Progenitor cell of endocrine pancreas (in vitro differentiated cells): Measurements from ENCODE around the gene MTHFSD. TPM values are rescaled to one million over a fixed set of nuclear protein-coding genes. Genes with fewer than 3 reads are reported as not detected.

Experiments used
- DNase-seq: peaks from one replicate; pipeline ENCODE4 v3.0.0; 2021; ENCODE audit warnings: low spot score; ENCODE audit not compliant: unreplicated experiment
- H3K27ac Mint-ChIP-seq: 2 replicates; pipeline ENCODE4 v1.8.0; 2021; ENCODE audit warnings: mild to moderate bottlenecking, moderate library complexity, mixed read lengths
- H3K27me3 Mint-ChIP-seq: 2 replicates; pipeline ENCODE4 v1.8.0; 2021; ENCODE audit warnings: mixed read lengths
- H3K36me3 Mint-ChIP-seq: 2 replicates; pipeline ENCODE4 v1.8.0; 2022; ENCODE audit warnings: mixed read lengths; ENCODE audit not compliant: insufficient read depth
- H3K4me1 Mint-ChIP-seq: 2 replicates; pipeline ENCODE4 v1.8.0; 2021; ENCODE audit warnings: low read depth, mixed read lengths
- H3K4me3 Mint-ChIP-seq: 2 replicates; pipeline ENCODE4 v1.8.0; 2021; ENCODE audit warnings: low read depth, mild to moderate bottlenecking, moderate library complexity, mixed read lengths
- H3K9me3 Mint-ChIP-seq: 2 replicates; pipeline ENCODE4 v1.8.0; 2021; ENCODE audit warnings: low read depth, mixed read lengths
- total RNA-seq: library from RNA; stranded (reverse); gene quantifications from 2 replicates; pipeline ENCODE4 v1.2.1, GENCODE V29; 2021
- TF ChIP-seq, protein P1 (sequence below): fragments of 200-600 bp; sonication (generic); IDR thresholded peaks from one replicate; pipeline ENCODE4 v1.5.0; 2021; ENCODE audit warnings: antibody characterized with exemption, mild to moderate bottlenecking; ENCODE audit not compliant: unreplicated experiment

MTHFSD gene
- total RNA-seq, 1 donor from 2014 or later, result 21.8 TPM

GRCh38 chr16:86531641-86532525, 23.2 kb downstream of the MTHFSD start:
- no peaks in the 10 kb centered on the region for H3K36me3 Mint-ChIP-seq
- H3K4me3 Mint-ChIP-seq, result no peak overlapping the region

DNA sequence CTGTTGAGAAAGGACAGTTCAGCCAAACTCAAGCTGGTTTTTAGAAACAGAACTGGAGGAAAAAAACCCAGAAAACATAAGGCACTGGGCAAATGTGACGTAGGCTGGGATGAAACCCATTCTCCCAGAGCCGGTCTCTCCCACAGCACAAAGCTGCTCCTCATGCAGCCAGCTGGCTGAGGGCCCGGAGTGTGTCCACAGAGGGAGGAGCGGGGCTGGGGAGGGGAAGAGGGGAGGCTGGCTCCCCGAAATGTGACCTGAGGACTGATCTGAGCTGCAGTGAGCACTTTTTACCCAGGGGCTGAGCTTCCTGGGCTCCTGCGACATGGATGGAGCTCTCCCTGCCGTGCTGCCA, 23.9 kb downstream of the MTHFSD start:
- Mint-ChIP-seq H3K4me3 (no peak overlapping the region), H3K9me3 (no peaks in the 10 kb centered on the region), H3K27ac (no peak overlapping the region), H3K27me3 (peaks cover 24% of the 10 kb centered on the region), H3K36me3 (no peaks in the 10 kb centered on the region), H3K4me1 (no peaks in the 10 kb centered on the region)
- DNase-seq, result no peak
- TF ChIP-seq, protein P1, sequence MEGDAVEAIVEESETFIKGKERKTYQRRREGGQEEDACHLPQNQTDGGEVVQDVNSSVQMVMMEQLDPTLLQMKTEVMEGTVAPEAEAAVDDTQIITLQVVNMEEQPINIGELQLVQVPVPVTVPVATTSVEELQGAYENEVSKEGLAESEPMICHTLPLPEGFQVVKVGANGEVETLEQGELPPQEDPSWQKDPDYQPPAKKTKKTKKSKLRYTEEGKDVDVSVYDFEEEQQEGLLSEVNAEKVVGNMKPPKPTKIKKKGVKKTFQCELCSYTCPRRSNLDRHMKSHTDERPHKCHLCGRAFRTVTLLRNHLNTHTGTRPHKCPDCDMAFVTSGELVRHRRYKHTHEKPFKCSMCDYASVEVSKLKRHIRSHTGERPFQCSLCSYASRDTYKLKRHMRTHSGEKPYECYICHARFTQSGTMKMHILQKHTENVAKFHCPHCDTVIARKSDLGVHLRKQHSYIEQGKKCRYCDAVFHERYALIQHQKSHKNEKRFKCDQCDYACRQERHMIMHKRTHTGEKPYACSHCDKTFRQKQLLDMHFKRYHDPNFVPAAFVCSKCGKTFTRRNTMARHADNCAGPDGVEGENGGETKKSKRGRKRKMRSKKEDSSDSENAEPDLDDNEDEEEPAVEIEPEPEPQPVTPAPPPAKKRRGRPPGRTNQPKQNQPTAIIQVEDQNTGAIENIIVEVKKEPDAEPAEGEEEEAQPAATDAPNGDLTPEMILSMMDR, result no peak

More at GRCh38 chr16:86531641-86532525, 23.2 kb downstream of the MTHFSD start:
- Mint-ChIP-seq H3K27ac (no peak overlapping the region), H3K4me1 (no peaks in the 10 kb centered on the region), H3K27me3 (peaks cover 18% of the 10 kb centered on the region), H3K9me3 (no peaks in the 10 kb centered on the region)
- TF ChIP-seq, protein P1, result no peak
- DNase-seq, result no peak

GRCh38 chr16:86530251-86531190, 24.5 kb downstream of the MTHFSD start:
- H3K9me3 Mint-ChIP-seq, result no peaks in the 10 kb centered on the region
- no peaks in the 10 kb centered on the region for H3K4me1 Mint-ChIP-seq
- H3K36me3 Mint-ChIP-seq, result no peaks in the 10 kb centered on the region
- no peak overlapping the region for H3K27ac Mint-ChIP-seq
- TF ChIP-seq, protein P1, result no peak
- peaks cover 28% of the 10 kb centered on the region for H3K27me3 Mint-ChIP-seq
- DNase-seq, result no peak
- no peak overlapping the region for H3K4me3 Mint-ChIP-seq

DNA sequence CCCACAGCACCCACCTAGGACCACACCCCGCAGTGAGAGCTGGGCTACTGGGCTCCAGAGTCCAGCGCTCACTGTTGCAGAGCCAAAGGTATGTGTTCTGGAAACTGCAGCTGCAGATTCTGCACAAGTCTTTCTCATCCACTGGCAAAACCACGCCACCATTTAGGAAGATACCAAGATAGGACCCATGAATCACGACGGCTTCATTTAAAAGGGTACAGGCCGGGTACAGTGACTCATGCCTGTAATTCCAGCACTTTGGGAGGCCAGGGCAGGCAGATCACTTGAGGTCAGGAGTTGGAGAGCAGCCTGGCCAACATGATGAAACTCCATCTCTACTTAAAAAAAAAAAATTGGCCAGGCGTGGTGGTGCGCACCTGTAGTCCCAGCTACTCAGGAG, 25.9 kb downstream of the MTHFSD start:
- no peak for DNase-seq
- H3K4me3 Mint-ChIP-seq, result no peak overlapping the region
- H3K27me3 Mint-ChIP-seq, result peaks cover 28% of the 10 kb centered on the region
- H3K4me1 Mint-ChIP-seq, result no peaks in the 10 kb centered on the region
- H3K27ac Mint-ChIP-seq, result no peak overlapping the region
- no peaks in the 10 kb centered on the region for H3K36me3 Mint-ChIP-seq
- no peaks in the 10 kb centered on the region for H3K9me3 Mint-ChIP-seq
- TF ChIP-seq, protein P1, result no peak
